ENCODE results near the gene CSE1L. TPM values are rescaled to one million over a fixed set of nuclear protein-coding genes. Genes with fewer than 3 reads are reported as not detected.
"Not testable (repeated sequence)": the region's sequence is repeated elsewhere in the genome, so short reads cannot be mapped to it uniquely, and the experiment has no call there.

The CSE1L gene
- total and polyA plus RNA-seq, 2 experiments from 2014 or later, result 34.3 to 54.9 TPM

DNA sequence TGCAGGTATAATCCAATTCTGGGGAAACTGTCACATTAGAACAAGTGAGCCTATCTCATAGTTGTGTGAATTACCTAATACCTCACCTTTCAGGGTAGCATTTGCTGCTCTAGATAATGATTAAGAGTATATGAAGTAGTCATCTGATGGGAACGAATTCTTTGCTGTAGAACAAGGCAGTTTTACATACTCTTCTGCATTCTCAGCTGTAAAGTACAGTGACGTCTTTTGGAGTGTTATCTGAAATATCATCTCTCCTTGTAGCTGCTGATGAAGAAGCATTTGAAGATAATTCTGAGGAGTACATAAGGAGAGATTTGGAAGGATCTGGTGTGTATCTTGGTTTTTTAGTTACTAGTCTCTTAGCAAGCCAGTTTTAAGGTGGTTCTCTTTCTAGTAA, 28.4 kb downstream of the CSE1L start:
- Histone ChIP-seq H3K27ac (no peak overlapping the region), H3K9me2 (replicated peaks; ENCODE audit: insufficient read depth) (no peaks in the 10 kb centered on the region), H3K4me2 (no peak overlapping the region), H3K4me3 (no peak overlapping the region), H3K79me2 (no peaks in the 10 kb centered on the region), H3K9me3 (ENCODE audit: low read depth) (no peaks in the 10 kb centered on the region), H4K20me1 (ENCODE audit: insufficient read depth, poor library complexity, severe bottlenecking) (no peaks in the 10 kb centered on the region), H3K27me3 (no peaks in the 10 kb centered on the region), H2AFZ (no peak overlapping the region), H3K4me1 (ENCODE audit: insufficient read depth) (no peaks in the 10 kb centered on the region), H3K36me3 (replicated peaks; ENCODE audit: insufficient read depth, low read depth) (no peaks in the 10 kb centered on the region)
- no peak for TF ChIP-seq EZH2 (IDR thresholded peaks at IDR 0.05; ENCODE audit: borderline replicate concordance)
- TF ChIP-seq CTCF (IDR thresholded peaks at IDR 0.05; ENCODE audit: poor library complexity), result no peak
- no peak for TF ChIP-seq EZH2phosphoT487 (IDR thresholded peaks at IDR 0.05; ENCODE audit: low read depth, severe bottlenecking, unreplicated experiment)
- 91% methylated on average over 2 of the region's 2 CpGs for WGBS (ENCODE audit: low lambda C conversion rate, missing lambda C conversion rate)
- DNase-seq (ENCODE audit: low spot score), result no peak

DNA sequence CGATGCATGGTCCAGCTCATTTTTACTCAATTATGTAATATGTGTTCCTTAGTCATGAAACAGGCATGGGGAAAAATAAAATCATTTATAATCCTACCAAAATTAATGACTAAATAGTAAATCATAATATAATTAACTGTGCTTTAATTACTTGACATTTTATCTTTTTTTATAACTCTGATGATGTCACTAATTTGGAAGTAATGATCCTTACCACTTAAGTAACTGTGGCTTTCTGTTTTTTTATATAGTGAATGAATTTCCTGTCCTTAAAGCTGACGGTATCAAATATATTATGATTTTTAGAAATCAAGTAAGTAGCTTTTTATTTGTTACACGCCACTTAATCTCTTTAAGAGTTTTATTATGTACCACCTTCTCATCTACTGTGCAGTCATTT, 32.2 kb downstream of the CSE1L start:
- H3K27me3 ChIP-seq, result no peaks in the 10 kb centered on the region
- H4K20me1 ChIP-seq (ENCODE audit: insufficient read depth, poor library complexity, severe bottlenecking), result no peaks in the 10 kb centered on the region
- TF ChIP-seq EZH2 (IDR thresholded peaks at IDR 0.05; ENCODE audit: borderline replicate concordance) (no peak), CTCF (IDR thresholded peaks at IDR 0.05; ENCODE audit: poor library complexity) (no peak), EZH2phosphoT487 (IDR thresholded peaks at IDR 0.05; ENCODE audit: low read depth, severe bottlenecking, unreplicated experiment) (no peak)
- no peak overlapping the region for H3K27ac ChIP-seq
- H3K4me2 ChIP-seq, result no peak overlapping the region
- H3K79me2 ChIP-seq, result no peaks in the 10 kb centered on the region
- DNase-seq (ENCODE audit: low spot score), result no peak
- H3K9me2 ChIP-seq (replicated peaks; ENCODE audit: insufficient read depth), result no peaks in the 10 kb centered on the region
- no peaks in the 10 kb centered on the region for H3K36me3 ChIP-seq (replicated peaks; ENCODE audit: insufficient read depth, low read depth)
- H2AFZ ChIP-seq, result no peak overlapping the region
- 97% methylated on average over 3 of the region's 3 CpGs for WGBS (ENCODE audit: low lambda C conversion rate, missing lambda C conversion rate)
- no peaks in the 10 kb centered on the region for H3K4me1 ChIP-seq (ENCODE audit: insufficient read depth)
- H3K4me3 ChIP-seq, result no peak overlapping the region
- H3K9me3 ChIP-seq (ENCODE audit: low read depth), result no peaks in the 10 kb centered on the region

- not testable (repeated sequence) for DNase-seq (ENCODE audit: low spot score); H3K9me3 ChIP-seq (ENCODE audit: low read depth); H3K79me2 ChIP-seq; H4K20me1 ChIP-seq (ENCODE audit: insufficient read depth, poor library complexity, severe bottlenecking); H3K36me3 ChIP-seq (replicated peaks; ENCODE audit: insufficient read depth, low read depth); H3K4me2 ChIP-seq; H2AFZ ChIP-seq; H3K27me3 ChIP-seq; H3K4me1 ChIP-seq (ENCODE audit: insufficient read depth); H3K27ac ChIP-seq; H3K9me2 ChIP-seq (replicated peaks; ENCODE audit: insufficient read depth); H3K4me3 ChIP-seq
- WGBS (ENCODE audit: low lambda C conversion rate, missing lambda C conversion rate), result 97% methylated on average over 12 of the region's 12 CpGs
Measured at GRCh38 chr20:49082295-49082694, 36.2 kb downstream of the CSE1L start.

GRCh38 chr20:49091104-49091503, 45.0 kb downstream of the CSE1L start:
- no peak overlapping the region for H3K4me2 ChIP-seq
- H3K79me2 ChIP-seq, result no peaks in the 10 kb centered on the region
- H3K27me3 ChIP-seq, result no peaks in the 10 kb centered on the region
- no peaks in the 10 kb centered on the region for H3K36me3 ChIP-seq (replicated peaks; ENCODE audit: insufficient read depth, low read depth)
- H3K4me1 ChIP-seq (ENCODE audit: insufficient read depth), result no peaks in the 10 kb centered on the region
- no peaks in the 10 kb centered on the region for H4K20me1 ChIP-seq (ENCODE audit: insufficient read depth, poor library complexity, severe bottlenecking)
- no peaks in the 10 kb centered on the region for H3K9me3 ChIP-seq (ENCODE audit: low read depth)
- no peaks in the 10 kb centered on the region for H3K9me2 ChIP-seq (replicated peaks; ENCODE audit: insufficient read depth)
- no peak overlapping the region for H2AFZ ChIP-seq
- 98% methylated on average over 8 of the region's 8 CpGs for WGBS (ENCODE audit: low lambda C conversion rate, missing lambda C conversion rate)
- TF ChIP-seq CTCF (IDR thresholded peaks at IDR 0.05; ENCODE audit: poor library complexity), result no peak
- TF ChIP-seq EZH2 (IDR thresholded peaks at IDR 0.05; ENCODE audit: borderline replicate concordance), result no peak
- TF ChIP-seq EZH2phosphoT487 (IDR thresholded peaks at IDR 0.05; ENCODE audit: low read depth, severe bottlenecking, unreplicated experiment), result no peak
- H3K27ac ChIP-seq, result no peak overlapping the region
- no peak overlapping the region for H3K4me3 ChIP-seq
- no peak for DNase-seq (ENCODE audit: low spot score)
